K562 (cell line): ENCODE results near the gene VPS35. TPM values are rescaled to one million over a fixed set of nuclear protein-coding genes. Genes with fewer than 3 reads are reported as not detected.
A peak's percentile ranks its signal among the peaks of the same experiment; 100 is the strongest.

Source experiments
- ATAC-seq: fragments of 200-7000 bp; cut with Tn5 transposase; 3 replicates; pipeline ENCODE4 v1.9.1; 2020; ENCODE audit warnings: moderate library complexity
- BruUV-seq: library from RNA; stranded (reverse); fragments of 400-500 nt; replicated peaks from 2 replicates; lab custom pipeline; 2021; lab: Mats Ljungman, UMichigan
- CTCF ChIA-PET: fragments of 300-600 bp; formaldehyde crosslinking; extraction: SDS; loops from one replicate; lab custom pipeline; 2021; ENCODE audit warnings: low intra/inter-chr PET ratio; lab: Yijun Ruan, JAX
- POLR2A ChIA-PET: fragments of 300-600, 350-650 bp; sonication (Branson Sonifier 250); formaldehyde crosslinking; extraction: SDS; loops from one replicate; lab custom pipeline; 2021; ENCODE audit warnings: antibody characterized with exemption, inconsistent platforms; lab: Yijun Ruan, JAX
- DNase-seq, 4 experiments: peaks; one replicate each; pipeline versions ENCODE4 v3.0.0 to v3.0.0-alpha.2; 2011 to 2018; ENCODE audit warnings: low spot score in 3 of 4, mixed read lengths in 3 of 4; ENCODE audit errors: extremely low read depth in 1 of 4
- FAIRE-seq: peaks from 2 replicates; lab custom pipeline; 2011; peaks lifted over from hg19 to GRCh38; lab: Jason Lieb, UNC
- H2AFZ ChIP-seq: 2 replicates; pipeline ENCODE4 v1.6.0; 2011; ENCODE audit warnings: low read depth, low read length, control low read depth, inconsistent platforms
- H3K27ac ChIP-seq: fragments of 200-600 bp; 3 replicates; pipeline ENCODE4 v1.8.0; 2011; ENCODE audit warnings: low read depth, mild to moderate bottlenecking, control low read depth, inconsistent platforms, low read length, moderate library complexity, mixed read lengths; ENCODE audit errors: extremely low read depth
- H3K27me3 ChIP-seq, 2 experiments: fragments of 300-600 bp in 1 of 2; 2 replicates in 1 of 2; 3 replicates in 1 of 2; pipeline versions ENCODE4 v1.6.0 to v1.8.0; 2011; ENCODE audit warnings: inconsistent platforms in 2 of 2, low read length in 2 of 2, mild to moderate bottlenecking in 1 of 2, mixed read lengths in 1 of 2, moderate library complexity in 1 of 2; ENCODE audit not compliant: control insufficient read depth in 2 of 2, insufficient read depth in 2 of 2
- H3K36me3 ChIP-seq: fragments of 300-600 bp; 3 replicates; pipeline ENCODE4 v1.8.0; 2011; ENCODE audit warnings: mild to moderate bottlenecking, low read length, inconsistent platforms; ENCODE audit not compliant: control insufficient read depth, insufficient read depth
- H3K4me1 ChIP-seq, 2 experiments: fragments of 200-600 bp in 1 of 2; replicated peaks in 1 of 2; 2 replicates in 1 of 2; 3 replicates in 1 of 2; pipeline versions ENCODE4 v1.5.1 to v1.8.0; 2011; ENCODE audit warnings: inconsistent platforms in 2 of 2, low read length in 2 of 2, mild to moderate bottlenecking in 1 of 2, mixed read lengths in 1 of 2, moderate library complexity in 1 of 2; ENCODE audit not compliant: control insufficient read depth in 2 of 2, insufficient read depth in 2 of 2
- H3K4me2 ChIP-seq: 2 replicates; pipeline ENCODE4 v1.6.1; 2011; ENCODE audit warnings: low read length, control low read depth, inconsistent platforms, mixed read lengths; ENCODE audit not compliant: insufficient read depth
- H3K4me3 ChIP-seq: fragments of 200-600 bp; sonication (generic), shearing (Covaris generic); 2 replicates; pipeline ENCODE4 v1.5.1; 2016; ENCODE audit warnings: control low read depth, inconsistent platforms
- H3K79me2 ChIP-seq: fragments of 200-600 bp; 3 replicates; pipeline ENCODE4 v1.8.0; 2011; ENCODE audit warnings: low read length, inconsistent platforms; ENCODE audit not compliant: control insufficient read depth, insufficient read depth
- H3K9ac ChIP-seq, 2 experiments: 2 replicates each; pipeline versions ENCODE4 v1.6.0 to v1.6.1; 2011; ENCODE audit warnings: low read depth in 2 of 2, low read length in 2 of 2, control low read depth in 1 of 2, inconsistent platforms in 1 of 2, mild to moderate bottlenecking in 1 of 2, mixed read lengths in 1 of 2; ENCODE audit not compliant: insufficient read depth in 1 of 2
- H3K9me1 ChIP-seq: one replicate; pipeline ENCODE4 v1.6.0; 2011; ENCODE audit warnings: inconsistent platforms, mild to moderate bottlenecking, low read length, moderate library complexity; ENCODE audit not compliant: control insufficient read depth, insufficient read depth
- H3K9me3 ChIP-seq: replicated peaks from 2 replicates; pipeline ENCODE4 v1.5.1; 2011; ENCODE audit warnings: low read depth, low read length, inconsistent platforms; ENCODE audit not compliant: control insufficient read depth, insufficient read depth
- H4K20me1 ChIP-seq: replicated peaks from 2 replicates; pipeline ENCODE4 v1.6.1; 2011; ENCODE audit warnings: low read length, inconsistent platforms, mixed read lengths; ENCODE audit not compliant: control insufficient read depth, insufficient read depth
- ATF1 ChIP-seq, 2 experiments: fragments of 450-650 bp in 1 of 2; IDR thresholded peaks; 2 replicates each; pipeline ENCODE4 v1.6.1; 2016; ENCODE audit warnings: missing compliant biosample characterization in 1 of 2, missing genetic modification characterization in 1 of 2
- BRF1 ChIP-seq: IDR thresholded peaks from 3 replicates; pipeline ENCODE4 v1.6.1; 2011; ENCODE audit warnings: borderline replicate concordance, mild to moderate bottlenecking; ENCODE audit not compliant: insufficient read length; ENCODE audit errors: extremely low read depth
- CC2D1A ChIP-seq: fragments of 450-650 bp; IDR thresholded peaks from 2 replicates; pipeline ENCODE4 v1.6.1; 2017; ENCODE audit warnings: mild to moderate bottlenecking
- CTBP1 ChIP-seq: fragments of 450-650 bp; IDR thresholded peaks from 2 replicates; pipeline ENCODE4 v1.6.1; 2016; ENCODE audit warnings: borderline replicate concordance
- ELF1 ChIP-seq: fragments of 200-800 bp; sonication (Bioruptor generic); IDR thresholded peaks from 2 replicates; pipeline ENCODE4 v1.6.1; 2016; ENCODE audit warnings: missing genetic modification characterization, missing compliant biosample characterization
- ETV6 ChIP-seq, 3 experiments: fragments of 150-350 bp in 1 of 3; sonication (generic) in 1 of 3; formaldehyde crosslinking in 1 of 3; IDR thresholded peaks; 2 replicates each; pipeline versions ENCODE4 v1.6.1 to v1.8.0; 2014 to 2022; ENCODE audit warnings: borderline replicate concordance in 2 of 3, low read depth in 2 of 3, antibody characterized with exemption in 1 of 3, low read length in 1 of 3, mild to moderate bottlenecking in 1 of 3, missing genetic modification reagents in 1 of 3
- HINFP ChIP-seq: fragments of 450-650 bp; conservative IDR thresholded peaks from 2 replicates; pipeline ENCODE4 v1.6.1; 2016; ENCODE audit warnings: missing genetic modification characterization, low read depth, mild to moderate bottlenecking, control low read depth, missing compliant biosample characterization
- NFE2L1 ChIP-seq: fragments of 450-650 bp; IDR thresholded peaks from 2 replicates; pipeline ENCODE4 v1.6.1; 2016; ENCODE audit warnings: missing genetic modification characterization, low read depth, mild to moderate bottlenecking, missing compliant biosample characterization, moderate library complexity, borderline replicate concordance
- PKNOX1 ChIP-seq: fragments of 450-650 bp; IDR thresholded peaks from 2 replicates; pipeline ENCODE4 v1.6.1; 2016
- RBM14 ChIP-seq: fragments of 200-400 bp; formaldehyde crosslinking; IDR thresholded peaks from 2 replicates; pipeline ENCODE4 v1.6.1; 2018; ENCODE audit warnings: low read depth, mild to moderate bottlenecking, low read length, moderate library complexity, borderline replicate concordance; ENCODE audit not compliant: insufficient read depth
- RCOR1 ChIP-seq, 2 experiments: IDR thresholded peaks; 2 replicates each; pipeline ENCODE4 v1.6.1; 2012; ENCODE audit warnings: low read depth in 2 of 2, low read length in 2 of 2, borderline replicate concordance in 1 of 2, improper control_type of control experiment in 1 of 2
- SAFB2 ChIP-seq: fragments of 200-400 bp; formaldehyde crosslinking; IDR thresholded peaks from 2 replicates; pipeline ENCODE4 v1.6.1; 2018; ENCODE audit warnings: borderline replicate concordance, low read length, low read depth, moderate library complexity; ENCODE audit not compliant: severe bottlenecking
- SPI1 ChIP-seq: IDR thresholded peaks from 2 replicates; pipeline ENCODE4 v1.6.1; 2011; ENCODE audit warnings: low read depth, low read length, control low read depth, borderline replicate concordance
- ZBTB5 ChIP-seq: fragments of 450-650 bp; IDR thresholded peaks from 2 replicates; pipeline ENCODE4 v1.6.1; 2017; ENCODE audit warnings: antibody characterized with exemption
- WGBS: fragments of 100-300 bp; shearing (Covaris generic); methylation state at CpG from one replicate; pipeline ENCODE4 v1.1.6; 2016; ENCODE audit warnings: low coverage, mixed read lengths; ENCODE audit not compliant: insufficient coverage; ENCODE audit errors: missing lambda C conversion rate; 5-methylcytosine and 5-hydroxymethylcytosine counted together
- in situ Hi-C: fragments of 300-500 bp; cut with MboI; formaldehyde crosslinking; loops from 4 replicates; pipeline ENCODE4 v1.15.0; 2018; ENCODE audit warnings: inconsistent platforms, mixed read lengths
- intact Hi-C: fragments of 100-400 bp; cut with micrococcal nuclease; formaldehyde crosslinking; loops from 2 replicates; pipeline ENCODE4 v1.14.2; 2022
- polyA plus RNA-seq, 8 experiments: library from polyadenylated mRNA; depleted of rRNA in 4 of 8; stranded (reverse) in 5 of 8; unstranded in 3 of 8; fragments of >200 nt; fragmentation: Nextera tagmentation in 2 of 8; fragmentation: Illumina TruSeq in 1 of 8; extraction: Ambion mirVana in 2 of 8; extraction: Trizol in 1 of 8; gene quantifications; 2 replicates each; pipeline versions ENCODE4 v1.2.1 to v1.2.3, GENCODE V29; 2011 to 2014; ENCODE audit warnings: inconsistent platforms in 1 of 8, missing spikeins in 1 of 8
- total RNA-seq, 7 experiments: library from RNA; depleted of rRNA in 6 of 7; stranded (reverse); fragments of >200 nt in 6 of 7; fragmentation: Illumina TruSeq in 2 of 7; extraction: Trizol in 2 of 7; gene quantifications; 2 replicates each; pipeline versions ENCODE4 v1.2.1 to v1.2.3, GENCODE V29; 2011 to 2021; ENCODE audit warnings: low replicate concordance in 1 of 7

VPS35 gene
- total and polyA plus RNA-seq, 9 of the 15 experiments (the other 6 are each of a cell fraction or from before 2014, with no cell fraction given), result 32.7 to 131 (median 66.2) TPM

- peak overlapping the region in 1 of 2 experiments; percentile 80; a peak in 2 of 4 replicates for H3K9ac ChIP-seq
- peak overlapping the region; percentile 70 for H3K4me2 ChIP-seq
- H3K4me3 ChIP-seq, result no peak overlapping the region; the same call in 1 of the 2 replicates
- H3K9me3 ChIP-seq, result no peaks in the 10 kb centered on the region
- TF ChIP-seq RCOR1 (IDR thresholded peaks at IDR 0.05; ENCODE audit: borderline replicate concordance in 1 of 2, low read depth in 2 of 2, low read length in 2 of 2) (0 out of 4 replicates have a peak, but pooled peaks of 1 of the 2 experiments have one; percentile 15), PKNOX1 (0 out of 2 replicates have a peak, but pooled peaks have one; percentile 6), NFE2L1 (tag) (no peak), ZBTB5 (peak; percentile 88), ELF1 (no peak), HINFP (peak; percentile 90), ETV6 (IDR thresholded peaks at IDR 0.05; ENCODE audit: borderline replicate concordance in 1 of 2, low read depth in 2 of 2, low read length in 1 of 2) (no peak), ETV6 (CRISPR knock-in tag; IDR thresholded peaks at IDR 0.05; ENCODE audit: borderline replicate concordance) (no peak), CTBP1 (peak; percentile 49; the same call in 1 of the 2 replicates), BRF1 (no peak), ATF1 (CRISPR knock-in tag; IDR thresholded peaks at IDR 0.05) (no peak), ATF1 (tag; IDR thresholded peaks at IDR 0.05) (peak; percentile 25; the same call in 1 of the 2 replicates), SAFB2 (no peak), RBM14 (no peak), CC2D1A (peak; percentile 76; the same call in 1 of the 2 replicates), SPI1 (peak; percentile 70; the same call in 1 of the 2 replicates)
- 25% methylated on average over 32 of the region's 32 CpGs for WGBS
- FAIRE-seq, result peak; percentile 62
- peak in 1 of 4 experiments; percentile 51 for DNase-seq
- no peaks in the 10 kb centered on the region; a peak in 2 of 5 replicates for H3K27me3 ChIP-seq
- H2AFZ ChIP-seq, result peak overlapping the region; percentile 71
- no peak overlapping the region for H3K27ac ChIP-seq
- intact Hi-C loops (no loop called here), in situ Hi-C loops (no loop called here)
- H3K4me1 ChIP-seq, result peaks cover 5 to 13% of the 10 kb centered on the region in 2 experiments; a peak in 4 of 5 replicates
- H3K9me1 ChIP-seq, result no peaks in the 10 kb centered on the region
- no peaks in the 10 kb centered on the region for H4K20me1 ChIP-seq
- no peaks in the 10 kb centered on the region for H3K79me2 ChIP-seq
- no peaks in the 10 kb centered on the region for H3K36me3 ChIP-seq
- no TSS peak for BruUV-seq
- ChIA-PET CTCF (no interaction called here), POLR2A (no interaction called here)
- peak; percentile 84 for ATAC-seq
These were observed 55.9 kb downstream of the VPS35 start for GRCh38 chr16:46632778-46633733.
